HFFc6 (cell line): ENCODE data around the gene ARHGAP4. TPM values are rescaled to one million over a fixed set of nuclear protein-coding genes. Genes with fewer than 3 reads are reported as not detected.

ENCODE experiments used
- DNase-seq: peaks from one replicate; pipeline ENCODE4 v3.0.0-alpha.2; 2018
- H3K27ac Mint-ChIP-seq: 2 replicates; pipeline ENCODE4 v1.8.0; 2020; ENCODE audit warnings: mild to moderate bottlenecking, mixed read lengths
- H3K27me3 Mint-ChIP-seq: 2 replicates; pipeline ENCODE4 v1.8.0; 2021; ENCODE audit warnings: mild to moderate bottlenecking, moderate library complexity, mixed read lengths; ENCODE audit not compliant: insufficient read depth
- H3K36me3 Mint-ChIP-seq: 2 replicates; pipeline ENCODE4 v1.8.0; 2021; ENCODE audit warnings: low read depth, mixed read lengths
- H3K4me1 Mint-ChIP-seq: 2 replicates; pipeline ENCODE4 v1.8.0; 2020; ENCODE audit warnings: low read depth, mixed read lengths
- H3K4me3 Mint-ChIP-seq: 2 replicates; pipeline ENCODE4 v1.8.0; 2020; ENCODE audit warnings: mild to moderate bottlenecking, moderate library complexity, mixed read lengths
- H3K9me3 Mint-ChIP-seq: 2 replicates; pipeline ENCODE4 v1.8.0; 2020; ENCODE audit warnings: mild to moderate bottlenecking, mixed read lengths
- CTCF ChIP-seq: fragments of 200-600 bp; sonication (generic); IDR thresholded peaks from 2 replicates; pipeline ENCODE4 v1.5.0; 2021; ENCODE audit warnings: antibody characterized with exemption, mild to moderate bottlenecking
- total RNA-seq, 6 experiments: library from RNA; stranded (reverse); fragmentation: NEBNext Ultra II Directional; extraction: Animal tissue kit (Norgen Biotek cat#: 25700); gene quantifications; 2 replicates in 1 of 6; 3 replicates in 5 of 6; pipeline ENCODE4 v1.2.3, GENCODE V29; 2021

ARHGAP4 gene
- total RNA-seq, 6 experiments from 2014 or later, result 0.18 to 0.63 (median 0.48) TPM

DNA sequence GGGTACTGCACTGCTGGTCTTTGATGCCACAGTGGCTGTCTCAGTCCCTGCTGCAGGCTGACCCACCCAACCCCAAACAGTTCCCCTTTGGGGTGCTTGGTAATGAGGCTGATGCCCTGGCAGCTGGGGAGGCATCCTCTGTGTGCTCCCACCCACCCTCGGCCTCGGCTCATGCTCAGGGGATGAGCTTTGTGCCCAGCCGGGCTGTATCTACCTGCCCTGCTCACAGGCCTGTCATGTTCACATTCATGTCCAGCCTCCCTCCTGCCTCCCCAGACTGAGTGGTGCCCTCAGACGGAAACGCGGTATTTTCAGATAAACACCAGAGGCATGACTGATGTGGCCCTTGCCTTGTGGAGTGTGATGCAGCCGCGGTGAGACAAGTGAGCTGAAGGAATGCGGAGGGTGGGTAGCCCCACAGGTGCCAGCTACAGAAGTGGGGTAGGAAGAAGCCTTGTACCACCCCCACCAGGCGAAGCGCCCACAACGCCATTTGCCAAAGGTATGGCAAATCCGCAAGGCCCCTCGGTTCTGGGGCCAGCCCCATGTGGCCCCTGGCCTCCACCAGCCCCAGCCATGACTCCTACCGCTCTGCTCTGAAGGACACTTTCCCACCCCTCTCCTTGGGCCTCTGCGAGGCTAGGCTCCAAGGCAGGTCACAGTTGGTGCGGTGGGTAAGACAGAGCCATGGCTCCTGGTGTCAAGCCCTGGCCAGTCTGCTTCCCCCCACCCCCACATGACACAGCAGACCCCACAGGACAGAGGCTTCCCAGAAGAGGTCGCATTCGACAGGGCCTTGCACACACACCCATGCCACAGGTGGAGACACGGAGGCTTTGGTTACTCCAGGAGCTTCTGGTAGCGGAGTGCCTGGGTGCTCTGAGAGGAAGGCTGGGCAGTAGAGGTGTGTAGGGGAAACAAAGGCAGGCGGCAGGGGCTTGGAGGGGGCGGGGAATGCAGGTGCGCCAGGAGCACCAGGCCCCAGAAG lies 20.2 kb upstream of the ARHGAP4 start:
- TF ChIP-seq CTCF, result no peak
- Mint-ChIP-seq H3K27ac (no peak overlapping the region), H3K4me1 (0 out of 2 replicates have a peak, but pooled peaks cover 5% of the 10 kb centered on the region), H3K4me3 (no peak overlapping the region), H3K9me3 (no peaks in the 10 kb centered on the region), H3K27me3 (no peaks in the 10 kb centered on the region; the same call in 1 of the 2 replicates), H3K36me3 (peaks cover 5% of the 10 kb centered on the region)
- no peak for DNase-seq

DNA sequence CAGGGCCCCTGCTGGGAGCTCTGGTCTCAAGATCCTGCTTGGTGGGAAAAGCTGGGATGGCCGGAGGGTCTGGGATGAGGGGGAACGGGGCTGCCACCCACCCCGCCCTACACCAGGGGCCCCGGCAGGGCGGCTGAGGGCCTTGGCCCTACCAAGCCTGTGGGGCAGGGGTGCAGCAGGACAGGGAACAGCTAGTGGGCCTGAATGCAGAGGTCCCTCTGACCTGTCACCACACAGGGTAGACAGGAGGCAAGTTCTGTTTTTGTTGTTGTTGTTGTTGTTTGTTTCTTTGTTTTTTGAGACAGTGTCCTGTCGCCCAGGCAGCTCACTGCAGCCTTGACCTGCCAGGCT lies 18.7 kb upstream of the ARHGAP4 start:
- Mint-ChIP-seq H3K4me3 (no peak overlapping the region), H3K9me3 (no peaks in the 10 kb centered on the region), H3K36me3 (peaks cover 5% of the 10 kb centered on the region), H3K27me3 (no peaks in the 10 kb centered on the region; the same call in none of the 2 replicates), H3K4me1 (0 out of 2 replicates have a peak, but pooled peaks cover 5% of the 10 kb centered on the region), H3K27ac (no peak overlapping the region)
- DNase-seq, result no peak
- TF ChIP-seq CTCF, result no peak

- DNase-seq, result no peak
- Mint-ChIP-seq H3K27me3 (no peaks in the 10 kb centered on the region; the same call in none of the 2 replicates), H3K4me3 (no peak within 1 kb of the TSS), H3K27ac (no peak within 1 kb of the TSS), H3K9me3 (no peaks in the 10 kb centered on the region), H3K4me1 (0 out of 2 replicates have a peak, but pooled peaks cover 5% of the 10 kb centered on the region), H3K36me3 (peaks cover 5% of the 10 kb centered on the region)
- TF ChIP-seq CTCF, result no peak
Observed at GRCh38 chrX:153944140-153944799, 18.2 kb upstream of the ARHGAP4 start, which contains the start of gene RENBP. Gene RENBP, minus strand, starts transcription at chrX:153944643. Its CDS starts 33 bp downstream, at chrX:153944610.

- H3K36me3 Mint-ChIP-seq, result no peaks in the 10 kb centered on the region
- H3K27me3 Mint-ChIP-seq, result no peaks in the 10 kb centered on the region; the same call in none of the 2 replicates
- TF ChIP-seq CTCF, result no peak
- H3K27ac Mint-ChIP-seq, result no peak overlapping the region
- no peak for DNase-seq
- no peak overlapping the region for H3K4me3 Mint-ChIP-seq
- no peaks in the 10 kb centered on the region for H3K4me1 Mint-ChIP-seq
- H3K9me3 Mint-ChIP-seq, result no peaks in the 10 kb centered on the region
Observed at GRCh38 chrX:153941336-153942252, 15.5 kb upstream of the ARHGAP4 start.

DNA sequence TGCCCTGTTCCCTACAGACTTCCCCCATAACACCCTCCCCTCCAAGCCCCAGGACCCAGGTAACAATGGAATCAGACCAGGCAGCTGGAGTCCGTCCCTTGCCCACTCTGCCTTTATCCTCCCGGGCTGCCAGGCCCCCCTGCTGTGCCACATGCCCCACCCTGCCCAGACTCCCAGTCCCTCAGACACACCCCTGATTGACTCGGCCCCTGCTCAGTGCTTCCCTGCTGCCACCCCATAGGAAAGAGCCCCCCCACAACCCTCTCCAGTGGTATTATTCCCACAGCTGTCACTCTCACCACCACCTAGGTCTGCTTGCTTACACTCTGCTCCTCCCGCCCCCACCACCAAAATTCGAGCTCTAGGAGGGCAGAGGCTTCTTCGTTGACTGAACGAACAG lies 13.5 kb upstream of the ARHGAP4 start:
- Mint-ChIP-seq H3K4me3 (no peak overlapping the region), H3K27me3 (no peaks in the 10 kb centered on the region; the same call in none of the 2 replicates), H3K36me3 (no peaks in the 10 kb centered on the region), H3K27ac (no peak overlapping the region), H3K9me3 (no peaks in the 10 kb centered on the region), H3K4me1 (no peaks in the 10 kb centered on the region)
- no peak for TF ChIP-seq CTCF
- DNase-seq, result no peak
